Panc1 (cell line): ENCODE data around the gene PLCB4. TPM values are rescaled to one million over a fixed set of nuclear protein-coding genes. Genes with fewer than 3 reads are reported as not detected.

Source experiments
- ATAC-seq: fragments of 200-7000 bp; cut with Tn5 transposase; 2 replicates; pipeline ENCODE4 v1.9.1; 2020; ENCODE audit warnings: mild to moderate bottlenecking, moderate library complexity
- BruUV-seq: library from RNA; stranded (reverse); fragments of 400-500 nt; replicated peaks from 2 replicates; lab custom pipeline; 2021; lab: Mats Ljungman, UMichigan
- CTCF ChIA-PET: fragments of 300-600 bp; sonication (Branson Sonifier 250); formaldehyde crosslinking; loops from one replicate; lab custom pipeline; 2022; ENCODE audit warnings: antibody characterized with exemption; lab: Charles Lee
- POLR2A ChIA-PET: fragments of 300-600 bp; sonication (Branson Sonifier 250); formaldehyde crosslinking; loops from one replicate; lab custom pipeline; 2022; ENCODE audit warnings: antibody characterized with exemption; lab: Charles Lee
- DNase-seq: peaks from one replicate; pipeline ENCODE4 v3.0.0-alpha.2; 2010; ENCODE audit warnings: low read depth, low spot score
- H3K27ac ChIP-seq: 2 replicates; pipeline ENCODE4 v1.5.1; 2011; ENCODE audit warnings: mild to moderate bottlenecking, low read length, inconsistent platforms
- H3K27me3 ChIP-seq: fragments of 200-500 bp; sonication (Bioruptor generic); 2 replicates; pipeline ENCODE4 v1.6.0; 2014; ENCODE audit warnings: low read length, inconsistent platforms; ENCODE audit not compliant: control insufficient read depth, insufficient read depth
- H3K36me3 ChIP-seq: fragments of 200-500 bp; sonication (Bioruptor generic); 2 replicates; pipeline ENCODE4 v1.5.1; 2014; ENCODE audit warnings: inconsistent platforms, mild to moderate bottlenecking, low read length, moderate library complexity; ENCODE audit not compliant: control insufficient read depth, insufficient read depth
- H3K4me1 ChIP-seq: 2 replicates; pipeline ENCODE4 v1.5.1; 2011; ENCODE audit warnings: inconsistent platforms, mild to moderate bottlenecking, low read length, moderate library complexity; ENCODE audit not compliant: control insufficient read depth, insufficient read depth
- H3K4me3 ChIP-seq, 2 experiments: 2 replicates each; pipeline ENCODE4 v1.5.1; 2011 to 2012; ENCODE audit warnings: low read depth in 2 of 2, low read length in 2 of 2, mild to moderate bottlenecking in 2 of 2, inconsistent platforms in 1 of 2, moderate library complexity in 1 of 2
- H3K9me3 ChIP-seq: fragments of 200-500 bp; sonication (Bioruptor generic); 2 replicates; pipeline ENCODE4 v1.5.1; 2014; ENCODE audit warnings: low read depth, mild to moderate bottlenecking, inconsistent platforms, low read length, moderate library complexity; ENCODE audit not compliant: control insufficient read depth, insufficient read depth
- CTCF ChIP-seq: fragments of 450-650 bp; IDR thresholded peaks from 2 replicates; pipeline ENCODE4 v1.5.1; 2017; ENCODE audit warnings: mild to moderate bottlenecking
- POLR2AphosphoS5 ChIP-seq: IDR thresholded peaks from 2 replicates; pipeline ENCODE4 v1.6.1; 2012; ENCODE audit warnings: mild to moderate bottlenecking, low read depth, low read length, moderate library complexity
- REST ChIP-seq, 2 experiments: IDR thresholded peaks; 2 replicates each; pipeline ENCODE4 v1.6.1; 2011 to 2012; ENCODE audit warnings: low read depth in 2 of 2, control low read depth in 1 of 2, low read length in 1 of 2, mild to moderate bottlenecking in 1 of 2, moderate library complexity in 1 of 2; ENCODE audit not compliant: insufficient read depth in 1 of 2
- SIN3A ChIP-seq: IDR thresholded peaks from 2 replicates; pipeline ENCODE4 v1.6.1; 2012; ENCODE audit warnings: low read depth, mild to moderate bottlenecking, low read length, moderate library complexity, borderline replicate concordance; ENCODE audit not compliant: insufficient read depth
- TCF7L2 ChIP-seq: IDR thresholded peaks from 2 replicates; pipeline ENCODE4 v1.6.1; 2011; ENCODE audit warnings: mild to moderate bottlenecking, low read depth, low read length, inconsistent platforms
- in situ Hi-C: cut with HindIII; loops from 2 replicates; pipeline ENCODE4 v1.10.0; 2016; ENCODE audit warnings: low sequenced_read_pairs, low pct_unique_long_range_greater_than_20kb
- intact Hi-C: fragments of 100-400 bp; cut with micrococcal nuclease; formaldehyde crosslinking; loops from one replicate; pipeline ENCODE4 v1.10.0; 2022; ENCODE audit not compliant: unreplicated experiment
- total RNA-seq: library from RNA; stranded (reverse); gene quantifications from one replicate; pipeline ENCODE4 v1.2.1, GENCODE V29; 2021; ENCODE audit not compliant: unreplicated experiment

Gene PLCB4
- total RNA-seq, 1 experiment from 2014 or later: 1.5 TPM

DNA sequence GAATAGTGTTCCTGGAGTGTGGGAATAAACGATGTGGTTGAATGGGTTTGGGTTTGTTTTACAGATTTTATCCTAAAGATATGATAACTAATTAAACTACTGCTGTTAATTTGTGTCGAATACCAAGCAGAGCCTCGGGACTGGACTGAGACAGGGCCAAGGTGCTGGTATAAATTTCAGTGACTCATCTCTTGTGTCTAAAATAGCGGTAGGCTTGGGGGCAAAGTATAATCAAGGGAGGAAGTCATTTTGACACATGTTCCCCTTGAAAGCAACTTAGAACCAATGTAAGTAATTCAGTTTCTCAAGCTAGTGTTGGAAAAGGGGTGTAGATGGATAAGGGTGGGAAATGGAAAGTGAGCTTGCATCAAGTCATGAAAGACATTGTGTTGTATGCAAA lies 108.4 kb downstream of the PLCB4 start:
- in situ Hi-C loops (no loop called here), intact Hi-C loops (no loop called here)
- POLR2A ChIA-PET: no interaction called here
- no peak for ATAC-seq
- Histone ChIP-seq H3K27ac (no peak overlapping the region), H3K4me3 (no peak overlapping the region), H3K9me3 (no peaks in the 10 kb centered on the region), H3K27me3 (no peaks in the 10 kb centered on the region), H3K36me3 (no peaks in the 10 kb centered on the region), H3K4me1 (no peaks in the 10 kb centered on the region)
- no TSS peak for BruUV-seq
- TF ChIP-seq REST (IDR thresholded peaks at IDR 0.05; ENCODE audit: insufficient read depth in 1 of 2, low read depth in 2 of 2, low read length in 1 of 2) (no peak), TCF7L2 (no peak), CTCF (no peak), SIN3A (no peak), POLR2AphosphoS5 (no peak)
- CTCF ChIA-PET: no interaction called here
- DNase-seq: no peak

GRCh38 chr20:9179193-9179802 lies 110.4 kb downstream of the PLCB4 start:
- Histone ChIP-seq H3K27ac (no peak overlapping the region), H3K4me3 (no peak overlapping the region), H3K36me3 (no peaks in the 10 kb centered on the region), H3K27me3 (no peaks in the 10 kb centered on the region), H3K4me1 (no peaks in the 10 kb centered on the region), H3K9me3 (no peaks in the 10 kb centered on the region)
- ChIA-PET CTCF (no interaction called here), POLR2A (no interaction called here)
- no TSS peak for BruUV-seq
- no peak for TF ChIP-seq CTCF
- no peak for TF ChIP-seq SIN3A
- TF ChIP-seq TCF7L2: no peak
- TF ChIP-seq POLR2AphosphoS5: no peak
- TF ChIP-seq REST (IDR thresholded peaks at IDR 0.05; ENCODE audit: insufficient read depth in 1 of 2, low read depth in 2 of 2, low read length in 1 of 2): no peak
- intact Hi-C loops: no loop called here
- no peak for DNase-seq
- no peak for ATAC-seq
- in situ Hi-C loops: no loop called here
